Common myeloid progenitor, CD34-positive (primary cell): ENCODE measurements around the gene CAMTA1.

Experiments
- CTCF ChIA-PET: fragments of 350-600 bp; sonication (Branson Sonifier 250); formaldehyde crosslinking; loops from one replicate; lab custom pipeline; 2021; ENCODE audit warnings: antibody characterized with exemption; lab: Charles Lee
- POLR2A ChIA-PET: fragments of 350-600 bp; sonication (Branson Sonifier 250); formaldehyde crosslinking; loops from one replicate; lab custom pipeline; 2021; ENCODE audit warnings: antibody characterized with exemption; lab: Charles Lee
- DNase-seq, 3 donors: peaks; one replicate each; pipeline versions ENCODE4 v3.0.0 to v3.0.0-alpha.2; 2013
- H3K27ac ChIP-seq, 2 experiments: 1 replicate in 1 of 2; 2 replicates in 1 of 2; pipeline ENCODE4 v1.7.0; 2013; ENCODE audit warnings: inconsistent platforms in 2 of 2, low read length in 2 of 2, mild to moderate bottlenecking in 2 of 2, low read depth in 1 of 2, moderate library complexity in 1 of 2; ENCODE audit not compliant: severe bottlenecking in 2 of 2, insufficient read depth in 1 of 2, poor library complexity in 1 of 2
- H3K27me3 ChIP-seq, 5 experiments: replicated peaks in 2 of 5; 1 replicate in 3 of 5; 2 replicates in 2 of 5; pipeline versions ENCODE4 v1.6.1 to v1.7.0; 2013; ENCODE audit warnings: low read length in 4 of 5, mild to moderate bottlenecking in 2 of 5, moderate library complexity in 2 of 5, inconsistent platforms in 1 of 5; ENCODE audit not compliant: insufficient read depth in 5 of 5, control insufficient read depth in 4 of 5
- H3K36me3 ChIP-seq, 4 experiments: 1 replicate in 2 of 4; 2 replicates in 2 of 4; pipeline versions ENCODE4 v1.6.1 to v1.7.0; 2013; ENCODE audit warnings: low read length in 3 of 4, control low read depth in 1 of 4, mild to moderate bottlenecking in 1 of 4; ENCODE audit not compliant: control insufficient read depth in 4 of 4, insufficient read depth in 4 of 4
- H3K4me1 ChIP-seq, 4 experiments: 1 replicate in 3 of 4; 2 replicates in 1 of 4; pipeline versions ENCODE4 v1.6.1 to v1.7.1; 2013; ENCODE audit warnings: low read length in 3 of 4, mild to moderate bottlenecking in 3 of 4, control low read depth in 1 of 4, inconsistent platforms in 1 of 4, moderate library complexity in 1 of 4; ENCODE audit not compliant: control insufficient read depth in 4 of 4, insufficient read depth in 4 of 4; ENCODE audit errors: control extremely low read depth in 1 of 4
- H3K4me3 ChIP-seq, 7 experiments: 1 replicate in 4 of 7; 2 replicates in 3 of 7; pipeline versions ENCODE4 v1.5.1 to v1.7.0; 2013; ENCODE audit warnings: mild to moderate bottlenecking in 7 of 7, low read length in 6 of 7, moderate library complexity in 6 of 7, inconsistent platforms in 2 of 7, low read depth in 2 of 7, control low read depth in 1 of 7; ENCODE audit not compliant: insufficient read depth in 4 of 7, control insufficient read depth in 1 of 7; ENCODE audit errors: extremely low read depth in 1 of 7
- H3K9me3 ChIP-seq, 5 experiments: 1 replicate in 4 of 5; 2 replicates in 1 of 5; pipeline versions ENCODE4 v1.6.1 to v1.7.1; 2013; ENCODE audit warnings: low read length in 4 of 5, mild to moderate bottlenecking in 2 of 5, inconsistent platforms in 1 of 5, low read depth in 1 of 5, moderate library complexity in 1 of 5; ENCODE audit not compliant: control insufficient read depth in 4 of 5, insufficient read depth in 2 of 5; ENCODE audit errors: control extremely low read depth in 1 of 5
- WGBS: methylation state at CpG from one replicate; pipeline ENCODE4 v1.1.5; 2013; ENCODE audit not compliant: insufficient coverage; 5-methylcytosine and 5-hydroxymethylcytosine counted together

The CAMTA1 gene

GRCh38 chr1:6888268-6888667 lies 103.0 kb downstream of the CAMTA1 start:
- POLR2A ChIA-PET: no interaction called here
- no peak for DNase-seq
- Histone ChIP-seq H3K4me1 (no peaks in the 10 kb centered on the region), H3K4me3 (no peak overlapping the region), H3K9me3 (no peaks in the 10 kb centered on the region), H3K27me3 (no peaks in the 10 kb centered on the region), H3K36me3 (peaks cover 0 to 9% (median 0%) of the 10 kb centered on the region in 4 experiments), H3K27ac (no peak overlapping the region)
- WGBS: 95% methylated on average over 2 of the region's 3 CpGs
- CTCF ChIA-PET: interaction anchor here (1.1 to 1.7 kb wide), 2 partner anchors 17 to 90 kb away, joined by 3 to 4 read pairs; no protein-coding TSS in a partner anchor

GRCh38 chr1:6888870-6889269 lies 103.6 kb downstream of the CAMTA1 start:
- WGBS: no CpG with 5 or more reads among the region's 2 CpGs
- Histone ChIP-seq H3K27me3 (no peaks in the 10 kb centered on the region), H3K4me1 (no peaks in the 10 kb centered on the region), H3K36me3 (peaks cover 0 to 9% (median 0%) of the 10 kb centered on the region in 4 experiments), H3K9me3 (no peaks in the 10 kb centered on the region), H3K27ac (no peak overlapping the region), H3K4me3 (no peak overlapping the region)
- POLR2A ChIA-PET: no interaction called here
- CTCF ChIA-PET: interaction anchor here (1.1 to 3.3 kb wide), 5 partner anchors 15 to 180 kb away, joined by 3 to 15 read pairs (median 3); no protein-coding TSS in a partner anchor
- DNase-seq: no peak

DNA sequence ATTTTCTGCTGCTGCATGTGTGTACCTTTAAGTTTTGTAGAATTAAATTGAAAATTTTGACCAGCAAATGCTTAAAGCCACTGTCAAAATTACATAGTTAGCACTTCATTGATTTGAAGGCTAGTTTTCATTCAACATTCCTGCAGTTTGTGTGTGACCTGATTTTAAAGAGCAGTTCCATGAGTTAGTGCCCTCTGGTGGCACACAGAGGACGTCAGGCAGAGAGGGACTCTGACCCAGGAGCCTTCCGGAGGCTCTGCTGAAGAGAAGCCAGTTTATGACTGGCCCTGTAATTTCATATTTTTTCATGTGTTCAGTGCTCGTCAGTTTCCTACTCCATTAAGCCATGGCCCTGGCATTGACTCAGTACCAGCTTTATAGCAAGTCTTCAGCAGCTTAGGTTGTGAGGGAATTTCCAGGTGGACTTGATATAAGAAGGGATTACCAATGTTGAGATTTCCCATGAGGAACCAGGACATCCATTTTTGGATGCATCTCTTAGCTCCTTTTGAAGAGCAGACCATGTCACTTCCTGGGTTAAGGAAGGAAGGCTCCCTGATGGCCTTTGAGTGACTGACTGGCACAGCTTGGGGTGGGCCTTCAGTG lies 104.7 kb downstream of the CAMTA1 start:
- WGBS: 18% methylated on average over 3 of the region's 3 CpGs
- H3K4me1 ChIP-seq: no peaks in the 10 kb centered on the region
- CTCF ChIA-PET: interaction anchor here (0.6 to 3.5 kb wide), 24 partner anchors 8 to 318 kb away, joined by 3 to 16 read pairs (median 4); partner anchors contain the start of gene CAMTA1
- H3K4me3 ChIP-seq: no peak overlapping the region
- peak; percentile 54 to 76 (median 70) for DNase-seq
- H3K9me3 ChIP-seq: no peaks in the 10 kb centered on the region
- no peaks in the 10 kb centered on the region for H3K27me3 ChIP-seq
- no peak overlapping the region for H3K27ac ChIP-seq
- POLR2A ChIA-PET: no interaction called here
- peaks cover 0 to 9% (median 0%) of the 10 kb centered on the region in 4 experiments for H3K36me3 ChIP-seq

- POLR2A ChIA-PET: no interaction called here
- DNase-seq: no peak
- WGBS: 100% methylated on average over 1 of the region's 1 CpG
Measured at GRCh38 chr1:6890686-6891085, 105.4 kb downstream of the CAMTA1 start.

DNA sequence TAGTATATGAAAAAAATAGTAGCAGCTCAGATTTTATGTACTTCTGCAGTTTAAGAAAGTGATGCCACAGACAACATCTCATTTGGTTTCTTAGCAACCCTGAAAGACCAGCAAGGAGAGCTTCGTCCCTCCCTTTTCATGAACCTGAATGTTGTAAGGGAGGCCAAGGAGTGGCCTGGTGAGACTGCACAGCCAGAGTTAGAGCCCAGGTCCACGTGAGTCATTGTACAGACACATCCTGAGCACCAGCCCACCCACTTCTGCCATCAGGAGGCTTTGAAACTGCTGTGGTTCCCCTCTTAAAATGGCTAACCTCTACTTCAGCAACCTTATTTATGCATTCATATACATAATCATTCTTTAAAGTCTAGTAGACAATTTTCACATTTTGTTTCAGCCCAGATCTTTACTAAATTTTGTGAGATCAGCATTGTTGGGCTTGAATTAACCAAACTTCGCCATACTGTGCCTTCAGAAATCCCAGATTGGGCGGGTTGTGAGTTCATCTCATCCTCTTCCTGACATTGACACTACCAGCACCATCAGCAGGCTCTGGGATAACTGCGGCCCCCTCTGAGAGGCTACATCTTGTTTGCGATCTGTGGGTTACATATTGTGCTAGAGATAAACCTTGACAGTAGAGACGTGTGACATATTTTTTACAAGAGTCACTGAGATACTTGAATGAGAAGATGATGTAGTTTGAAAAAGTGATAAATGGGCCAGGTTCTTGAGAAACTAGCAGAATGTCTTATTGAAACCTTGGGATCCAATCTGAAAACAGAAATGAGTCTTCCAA lies 106.7 kb downstream of the CAMTA1 start:
- H3K27me3 ChIP-seq: no peaks in the 10 kb centered on the region
- peaks cover 0 to 6% (median 0%) of the 10 kb centered on the region in 4 experiments for H3K36me3 ChIP-seq
- CTCF ChIA-PET: interaction anchor here (1.2 to 3.5 kb wide), 8 partner anchors 10 to 755 kb away, joined by 3 to 16 read pairs (median 8); no protein-coding TSS in a partner anchor
- POLR2A ChIA-PET: no interaction called here
- H3K4me3 ChIP-seq: no peak overlapping the region
- no peaks in the 10 kb centered on the region for H3K9me3 ChIP-seq
- H3K4me1 ChIP-seq: no peaks in the 10 kb centered on the region
- peak in 2 of 3 donors; percentile 39 to 49 for DNase-seq
- no peak overlapping the region for H3K27ac ChIP-seq
- 90% methylated on average over 2 of the region's 7 CpGs for WGBS

More at GRCh38 chr1:6890686-6891085, 105.4 kb downstream of the CAMTA1 start:
- Histone ChIP-seq H3K27ac (no peak overlapping the region), H3K4me3 (no peak overlapping the region), H3K27me3 (no peaks in the 10 kb centered on the region), H3K9me3 (no peaks in the 10 kb centered on the region), H3K4me1 (no peaks in the 10 kb centered on the region), H3K36me3 (peaks cover 0 to 9% (median 0%) of the 10 kb centered on the region in 4 experiments)
- CTCF ChIA-PET: interaction anchor here (0.6 to 3.5 kb wide), 22 partner anchors 8 to 757 kb away, joined by 3 to 16 read pairs (median 4); partner anchors contain the start of gene CAMTA1

DNA sequence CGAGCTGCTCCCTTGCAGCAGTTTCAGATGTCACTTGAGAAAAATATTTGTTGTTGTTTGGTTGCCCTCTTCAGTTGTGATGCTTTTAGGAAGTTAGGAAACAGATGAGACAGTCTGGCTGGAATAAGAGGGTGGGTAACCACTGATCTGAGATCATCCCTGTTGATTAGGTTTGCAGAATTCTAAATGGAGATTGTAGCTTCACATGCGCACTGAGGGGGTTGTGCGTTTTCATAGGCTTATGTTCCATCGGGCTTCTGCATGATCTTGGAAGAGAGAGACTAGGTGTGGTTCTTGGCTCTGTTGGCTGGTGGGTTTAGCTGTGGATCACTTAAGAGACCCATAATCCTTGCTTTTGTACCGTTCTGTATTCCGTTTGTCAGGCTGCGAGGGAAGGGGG lies 108.1 kb downstream of the CAMTA1 start:
- H3K27ac ChIP-seq: no peak overlapping the region
- no peaks in the 10 kb centered on the region for H3K9me3 ChIP-seq
- peaks cover 0 to 2% (median 0%) of the 10 kb centered on the region in 4 experiments for H3K36me3 ChIP-seq
- DNase-seq: no peak
- CTCF ChIA-PET: interaction anchor here (0.9 to 1.8 kb wide), 5 partner anchors 25 to 174 kb away, joined by 3 read pairs; no protein-coding TSS in a partner anchor
- WGBS: 100% methylated on average over 1 of the region's 7 CpGs
- H3K4me1 ChIP-seq: no peaks in the 10 kb centered on the region
- no peaks in the 10 kb centered on the region for H3K27me3 ChIP-seq
- POLR2A ChIA-PET: no interaction called here
- no peak overlapping the region for H3K4me3 ChIP-seq
